Vagina (tissue), 2 donors: Measurements from ENCODE around the gene RPTOR.

ENCODE experiments used
- CTCF ChIP-seq, 3 experiments: fragments of 450-650 bp in 2 of 3; fragments of 200-600 bp in 1 of 3; sonication (generic) in 1 of 3; IDR thresholded peaks; one replicate each; pipeline ENCODE4 v1.5.1; 2017 to 2019; ENCODE audit warnings: antibody characterized with exemption in 3 of 3, mild to moderate bottlenecking in 2 of 3, moderate library complexity in 2 of 3
- POLR2A ChIP-seq, 2 donors: fragments of 450-650 bp; IDR thresholded peaks; one replicate each; pipeline ENCODE4 v1.6.1; 2017; ENCODE audit warnings: antibody characterized with exemption in 2 of 2, mild to moderate bottlenecking in 2 of 2, moderate library complexity in 2 of 2
- POLR2AphosphoS5 ChIP-seq, 2 donors: sonication (generic); formaldehyde crosslinking; IDR thresholded peaks; one replicate each; pipeline ENCODE4 v1.9.0; 2017; ENCODE audit warnings: antibody characterized with exemption in 2 of 2, mild to moderate bottlenecking in 2 of 2, low read depth in 1 of 2; ENCODE audit not compliant: insufficient read depth in 1 of 2

GRCh38 chr17:80845069-80845862 is 300.6 kb downstream of the RPTOR start:
- no peak for TF ChIP-seq CTCF (IDR thresholded peaks at IDR 0.05)
- TF ChIP-seq POLR2AphosphoS5 (IDR thresholded peaks at IDR 0.05; ENCODE audit: insufficient read depth in 1 of 2, low read depth in 1 of 2) = no peak
- no peak for TF ChIP-seq POLR2A (IDR thresholded peaks at IDR 0.05)
